ENCODE measurements around the gene MAPK8IP3.

The MAPK8IP3 gene

DNA sequence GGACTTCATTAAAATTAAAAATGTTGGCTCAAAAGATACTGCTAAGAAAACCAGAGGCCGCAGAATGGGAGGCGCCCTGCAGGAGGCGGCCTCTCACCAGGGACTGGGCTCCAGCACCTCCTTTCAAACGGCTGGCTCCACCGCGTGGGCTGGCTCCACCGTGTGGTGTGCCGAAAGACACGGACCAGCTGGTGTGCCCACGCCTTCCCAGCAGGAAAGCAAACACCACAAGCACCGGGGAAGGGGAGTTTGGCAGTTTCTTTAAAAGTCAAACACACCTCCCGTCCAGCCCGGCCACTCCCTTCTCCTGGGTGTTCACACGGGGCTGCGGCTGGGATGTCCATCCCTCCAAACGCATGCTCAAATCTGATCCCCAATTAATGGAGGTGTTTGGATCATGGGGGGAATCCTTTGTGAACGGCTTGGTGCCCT, 106.8 kb downstream of the MAPK8IP3 start:
- DNase-seq (ENCODE audit: low spot score): peak; percentile 46

- DNase-seq (ENCODE audit: low spot score): no peak
Measured at GRCh38 chr16:1815461-1815860, 109.5 kb downstream of the MAPK8IP3 start.

GRCh38 chr16:1816396-1817275, 110.6 kb downstream of the MAPK8IP3 start:
- DNase-seq (ENCODE audit: low spot score): no peak

DNA sequence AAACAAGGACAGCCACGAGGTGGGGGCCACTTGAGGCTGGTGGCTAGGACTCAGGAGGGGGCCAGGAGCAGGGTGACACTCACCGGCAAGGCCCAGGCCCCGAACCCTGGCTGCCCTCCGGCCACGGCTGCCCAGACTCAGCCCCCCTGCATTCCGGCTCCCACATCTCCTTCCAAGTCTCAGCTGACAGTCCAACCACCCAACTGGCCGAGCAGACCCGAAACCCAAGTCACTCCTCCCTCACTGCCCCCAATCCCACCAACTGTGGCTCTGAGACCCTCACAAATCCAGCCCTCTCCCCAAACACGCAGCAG, 111.2 kb downstream of the MAPK8IP3 start:
- no peak for DNase-seq (ENCODE audit: low spot score)

DNA sequence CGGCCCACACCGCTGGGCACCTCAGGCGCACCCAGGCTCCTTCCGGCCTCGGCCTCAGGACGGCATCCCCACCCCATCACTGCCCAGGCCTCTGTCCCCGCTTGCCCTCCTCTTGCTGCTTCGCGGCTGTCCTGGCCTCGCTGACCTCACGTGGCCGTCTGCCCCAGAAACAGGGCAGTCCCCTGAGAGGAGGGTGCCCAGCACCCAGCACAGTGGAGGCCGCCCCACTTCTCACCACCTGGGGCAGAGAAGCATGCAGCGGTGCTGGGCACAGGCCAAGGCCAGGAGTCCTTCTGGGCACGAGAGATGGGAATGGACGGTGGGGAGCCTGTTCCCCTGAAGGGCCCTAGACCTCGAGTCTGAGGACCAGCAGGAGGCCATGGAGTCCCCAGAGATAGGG, 111.7 kb downstream of the MAPK8IP3 start:
- no peak for DNase-seq (ENCODE audit: low spot score)

DNA sequence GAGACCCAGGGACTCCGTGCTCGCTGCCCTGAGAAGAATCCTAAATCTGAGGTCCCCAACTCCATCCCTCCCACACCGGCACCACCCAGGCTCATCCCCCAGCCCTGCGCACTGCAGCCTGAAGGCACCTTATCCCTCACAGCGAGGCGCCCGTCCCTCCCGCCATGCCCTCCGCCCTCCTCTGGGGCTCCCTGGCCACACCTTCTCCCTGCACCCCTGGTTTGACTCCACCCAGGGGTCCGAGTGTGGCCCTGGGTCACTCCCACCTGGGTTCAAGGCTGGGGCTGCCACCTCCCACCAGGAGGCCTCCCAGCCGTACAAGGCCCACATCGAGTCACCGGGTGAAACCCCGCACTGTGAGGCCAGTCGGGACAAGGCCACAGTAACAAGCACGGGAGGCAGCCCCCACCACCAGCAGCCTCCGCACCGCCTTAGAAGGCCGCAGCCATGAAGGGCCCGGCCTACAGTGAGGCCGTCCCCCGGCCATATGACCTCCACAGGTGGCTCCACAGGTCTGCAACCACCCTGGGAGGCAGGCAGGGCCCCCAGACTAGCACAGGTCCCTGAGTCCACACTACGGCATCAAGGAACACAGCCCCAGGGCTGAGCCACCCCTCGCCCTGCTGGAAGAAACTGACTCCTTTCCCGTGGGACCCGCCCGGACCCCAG, 112.3 kb downstream of the MAPK8IP3 start:
- no peak for DNase-seq (ENCODE audit: low spot score)

- no peak for DNase-seq (ENCODE audit: low spot score)
Measured at GRCh38 chr16:1818873-1819525, 113.0 kb downstream of the MAPK8IP3 start.

- DNase-seq (ENCODE audit: low spot score): no peak
Measured at GRCh38 chr16:1819611-1820010, 113.6 kb downstream of the MAPK8IP3 start.

Data from activated CD4-positive, alpha-beta T cell treated with anti-CD3 and anti-CD28 coated beads, Interleukin-2, Interleukin-4, amounts not matched to agents 100 ng/mL and 50 ng/mL, durations not matched to agents 16 hours and 8 hours (primary cell).